Mucosa of stomach (tissue), 1 donor: ENCODE measurements around the gene MED6.

ENCODE experiments used
- H3K27me3 ChIP-seq: one replicate; pipeline ENCODE4 v1.7.0; 2013; ENCODE audit warnings: mild to moderate bottlenecking, low read length; ENCODE audit not compliant: control insufficient read depth, insufficient read depth
- H3K36me3 ChIP-seq: one replicate; pipeline ENCODE4 v1.7.0; 2013; ENCODE audit warnings: low read length; ENCODE audit not compliant: control insufficient read depth, insufficient read depth
- H3K4me1 ChIP-seq: one replicate; pipeline ENCODE4 v1.7.0; 2013; ENCODE audit warnings: mild to moderate bottlenecking, low read length; ENCODE audit not compliant: control insufficient read depth, insufficient read depth
- H3K4me3 ChIP-seq: one replicate; pipeline ENCODE4 v1.7.0; 2013; ENCODE audit warnings: low read length
- H3K9ac ChIP-seq: one replicate; pipeline ENCODE4 v1.7.0; 2013; ENCODE audit warnings: mild to moderate bottlenecking, low read length, moderate library complexity
- H3K9me3 ChIP-seq: one replicate; pipeline ENCODE4 v1.7.0; 2013; ENCODE audit warnings: mild to moderate bottlenecking, low read length, moderate library complexity; ENCODE audit not compliant: control insufficient read depth
- donor health status: Pancreatic carcinoma.

Gene MED6

DNA sequence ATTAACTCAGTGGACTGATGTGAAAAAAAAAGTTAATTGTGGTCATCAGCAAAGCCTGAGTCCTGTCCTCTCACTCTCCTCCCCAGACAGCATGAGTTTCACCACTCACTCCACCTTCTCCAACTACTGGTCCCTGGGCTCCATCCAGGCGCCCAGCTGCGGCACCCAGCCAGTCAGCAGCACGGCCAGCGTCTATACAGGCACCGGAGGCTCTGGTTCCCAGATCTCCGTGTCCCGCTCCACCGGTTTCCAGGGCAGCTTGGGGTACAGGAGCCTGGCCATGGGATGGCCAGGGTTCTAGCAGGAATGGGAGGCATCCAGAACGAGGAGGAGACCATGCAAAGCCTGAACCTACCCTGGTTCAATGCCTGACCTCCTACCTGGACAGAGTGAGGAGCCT lies 6.0 kb downstream of the MED6 start:
- Histone ChIP-seq H3K27me3 (no peaks in the 10 kb centered on the region), H3K9ac (no peak overlapping the region), H3K4me3 (no peak overlapping the region), H3K9me3 (no peaks in the 10 kb centered on the region), H3K4me1 (peaks cover 8% of the 10 kb centered on the region), H3K36me3 (no peaks in the 10 kb centered on the region)

DNA sequence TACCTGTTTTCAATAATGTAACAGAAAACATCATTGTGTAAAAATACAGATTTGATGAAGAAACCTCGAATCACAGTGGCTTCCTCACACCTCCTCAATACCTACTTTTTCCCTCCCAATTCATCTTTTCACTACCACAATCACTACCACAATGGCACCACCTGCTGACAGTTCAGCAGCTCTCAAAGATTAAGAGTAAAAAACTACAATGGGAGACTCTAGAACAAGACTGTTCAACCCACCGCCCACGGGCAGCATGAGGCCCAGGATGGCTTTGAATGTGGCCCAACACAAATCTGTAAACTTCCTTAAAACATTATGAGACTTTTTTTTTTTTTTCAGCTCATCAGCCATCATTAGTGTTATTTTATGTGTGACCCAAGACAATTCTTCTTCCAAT lies 15.2 kb downstream of the MED6 start:
- H3K9ac ChIP-seq, result no peak overlapping the region
- H3K4me1 ChIP-seq, result no peaks in the 10 kb centered on the region
- H3K36me3 ChIP-seq, result no peaks in the 10 kb centered on the region
- H3K4me3 ChIP-seq, result no peak overlapping the region
- H3K27me3 ChIP-seq, result no peaks in the 10 kb centered on the region
- no peaks in the 10 kb centered on the region for H3K9me3 ChIP-seq

DNA sequence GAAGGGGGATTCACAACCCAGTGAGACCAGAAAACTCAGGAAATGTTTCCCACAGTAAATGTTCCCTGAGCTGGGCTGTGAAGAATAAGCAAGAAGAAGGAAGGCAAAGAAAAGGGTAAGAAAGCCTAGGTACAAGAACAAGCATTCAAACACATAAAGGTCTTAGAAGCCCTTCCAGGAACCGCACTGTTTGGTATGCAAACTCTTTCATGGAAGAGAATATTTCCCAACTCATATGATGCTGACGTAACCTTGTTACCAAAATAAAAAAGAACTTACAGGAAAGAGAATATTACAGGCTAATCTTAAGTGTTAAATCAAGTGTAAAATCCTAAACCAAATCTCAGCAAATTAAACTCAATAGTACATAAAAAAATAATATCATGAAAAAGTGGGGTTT lies 23.6 kb downstream of the MED6 start:
- H3K36me3 ChIP-seq, result no peaks in the 10 kb centered on the region
- no peaks in the 10 kb centered on the region for H3K9me3 ChIP-seq
- no peak overlapping the region for H3K4me3 ChIP-seq
- no peak overlapping the region for H3K9ac ChIP-seq
- H3K27me3 ChIP-seq, result no peaks in the 10 kb centered on the region
- no peaks in the 10 kb centered on the region for H3K4me1 ChIP-seq

- H3K9me3 ChIP-seq, result no peaks in the 10 kb centered on the region
- no peak overlapping the region for H3K9ac ChIP-seq
- no peaks in the 10 kb centered on the region for H3K36me3 ChIP-seq
- no peak overlapping the region for H3K4me3 ChIP-seq
- H3K27me3 ChIP-seq, result no peaks in the 10 kb centered on the region
- H3K4me1 ChIP-seq, result no peaks in the 10 kb centered on the region
These were observed 27.4 kb downstream of the MED6 start for GRCh38 chr14:70573050-70573449.

DNA sequence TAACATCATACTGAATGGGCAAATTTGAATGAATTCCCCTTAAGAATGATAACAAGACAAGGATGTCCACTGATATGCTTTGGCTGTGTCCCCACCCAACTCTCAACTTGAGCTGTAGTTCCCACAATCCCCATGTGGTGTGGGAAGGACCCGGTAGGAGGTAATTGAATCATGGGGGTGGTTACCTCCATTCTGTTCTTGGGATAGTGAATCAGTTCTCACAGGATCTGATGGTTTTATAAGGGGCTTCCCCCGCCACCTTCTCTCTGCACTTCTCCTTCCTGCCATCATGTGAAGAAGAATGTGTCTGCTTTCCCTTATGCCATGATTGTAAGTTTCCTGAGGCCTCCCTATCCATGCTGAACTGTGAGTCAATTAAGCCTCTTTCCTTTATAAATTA lies 29.3 kb downstream of the MED6 start:
- no peaks in the 10 kb centered on the region for H3K36me3 ChIP-seq
- H3K9me3 ChIP-seq, result no peaks in the 10 kb centered on the region
- H3K4me1 ChIP-seq, result no peaks in the 10 kb centered on the region
- H3K9ac ChIP-seq, result no peak overlapping the region
- no peak overlapping the region for H3K4me3 ChIP-seq
- H3K27me3 ChIP-seq, result no peaks in the 10 kb centered on the region

GRCh38 chr14:70567791-70568190 lies 32.7 kb downstream of the MED6 start:
- H3K27me3 ChIP-seq, result no peaks in the 10 kb centered on the region
- H3K9me3 ChIP-seq, result no peaks in the 10 kb centered on the region
- H3K36me3 ChIP-seq, result no peaks in the 10 kb centered on the region
- no peak overlapping the region for H3K4me3 ChIP-seq
- H3K4me1 ChIP-seq, result no peaks in the 10 kb centered on the region
- no peak overlapping the region for H3K9ac ChIP-seq

GRCh38 chr14:70563869-70564268 lies 36.6 kb downstream of the MED6 start:
- Histone ChIP-seq H3K9ac (no peak overlapping the region), H3K36me3 (no peaks in the 10 kb centered on the region), H3K27me3 (no peaks in the 10 kb centered on the region), H3K4me1 (no peaks in the 10 kb centered on the region), H3K4me3 (no peak overlapping the region), H3K9me3 (no peaks in the 10 kb centered on the region)

GRCh38 chr14:70563417-70563816 lies 37.0 kb downstream of the MED6 start:
- H3K27me3 ChIP-seq, result no peaks in the 10 kb centered on the region

GRCh38 chr14:70558356-70558755 lies 42.1 kb downstream of the MED6 start:
- Histone ChIP-seq H3K36me3 (no peaks in the 10 kb centered on the region), H3K9ac (no peak overlapping the region), H3K4me1 (no peaks in the 10 kb centered on the region), H3K4me3 (no peak overlapping the region), H3K9me3 (no peaks in the 10 kb centered on the region), H3K27me3 (no peaks in the 10 kb centered on the region)

More at GRCh38 chr14:70563417-70563816, 37.0 kb downstream of the MED6 start:
- Histone ChIP-seq H3K4me1 (no peaks in the 10 kb centered on the region), H3K9ac (no peak overlapping the region), H3K9me3 (no peaks in the 10 kb centered on the region), H3K36me3 (no peaks in the 10 kb centered on the region), H3K4me3 (no peak overlapping the region)

- Histone ChIP-seq H3K27me3 (no peaks in the 10 kb centered on the region), H3K4me1 (no peaks in the 10 kb centered on the region), H3K9me3 (no peaks in the 10 kb centered on the region), H3K4me3 (no peak overlapping the region), H3K9ac (no peak overlapping the region), H3K36me3 (no peaks in the 10 kb centered on the region)
These were observed 44.6 kb downstream of the MED6 start for GRCh38 chr14:70555890-70556289.

DNA sequence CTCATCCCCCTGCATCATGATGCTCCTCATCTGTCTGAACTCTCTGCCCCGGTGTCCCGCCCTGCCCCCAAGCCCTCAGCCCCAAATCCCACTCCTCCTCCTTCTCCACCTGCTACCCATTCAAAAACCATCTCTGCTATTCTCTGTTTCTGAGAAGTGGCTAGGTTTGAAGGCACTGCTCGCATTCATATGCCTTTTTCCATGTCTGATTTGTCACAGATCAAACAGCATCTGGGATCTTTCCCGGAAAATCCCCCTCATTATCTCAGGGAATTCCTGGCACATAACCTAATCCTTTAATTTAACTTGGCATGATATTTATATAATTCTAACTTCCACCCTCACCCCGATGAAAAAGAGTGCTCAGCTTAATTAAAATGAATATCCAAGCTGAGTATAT lies 62.4 kb downstream of the MED6 start:
- H3K27me3 ChIP-seq, result no peaks in the 10 kb centered on the region
- H3K9ac ChIP-seq, result no peak overlapping the region
- no peaks in the 10 kb centered on the region for H3K9me3 ChIP-seq
- no peak overlapping the region for H3K4me3 ChIP-seq
- H3K4me1 ChIP-seq, result no peaks in the 10 kb centered on the region
- H3K36me3 ChIP-seq, result no peaks in the 10 kb centered on the region

- H3K9ac ChIP-seq, result no peak overlapping the region
- H3K4me3 ChIP-seq, result no peak overlapping the region
- no peaks in the 10 kb centered on the region for H3K27me3 ChIP-seq
- no peaks in the 10 kb centered on the region for H3K36me3 ChIP-seq
- H3K4me1 ChIP-seq, result no peaks in the 10 kb centered on the region
- no peaks in the 10 kb centered on the region for H3K9me3 ChIP-seq
These were observed 63.6 kb downstream of the MED6 start for GRCh38 chr14:70536830-70537229.

DNA sequence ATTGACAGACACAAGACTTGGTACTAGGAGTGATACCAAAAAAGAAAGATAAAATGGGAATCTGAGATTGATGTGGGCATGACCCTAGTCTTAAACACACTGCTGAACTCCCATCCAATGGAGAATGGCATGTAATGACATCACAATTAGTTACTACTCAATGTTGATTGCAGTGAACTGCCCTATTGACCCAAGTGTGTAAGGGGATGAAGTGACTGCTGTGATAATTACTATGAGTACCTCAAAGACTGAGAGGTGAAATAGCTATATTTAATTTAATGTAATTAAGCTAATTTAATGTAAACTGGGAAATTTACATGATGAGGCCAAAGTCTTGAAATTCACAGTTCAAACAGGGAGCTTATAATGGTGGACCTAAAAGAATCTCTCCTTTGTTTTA lies 65.6 kb downstream of the MED6 start, which contains the start of gene ADAM20:
TSS of gene ADAM20 (minus strand) at position 101 of the 400 bp plus-strand sequence. CDS start 10,247 bp downstream, outside the sequence.
- no peaks in the 10 kb centered on the region for H3K9me3 ChIP-seq
- no peaks in the 10 kb centered on the region for H3K4me1 ChIP-seq
- no peaks in the 10 kb centered on the region for H3K36me3 ChIP-seq
- H3K27me3 ChIP-seq, result no peaks in the 10 kb centered on the region
- H3K4me3 ChIP-seq, result no peak within 1 kb of the TSS
- no peak within 1 kb of the TSS for H3K9ac ChIP-seq
